HepG2 (cell line): ENCODE data around the gene DLX6. TPM values are rescaled to one million over a fixed set of nuclear protein-coding genes. Genes with fewer than 3 reads are reported as not detected.

Source experiments
- ARID4A ChIP-seq: sonication (generic); formaldehyde crosslinking; IDR thresholded peaks from 2 replicates; pipeline ENCODE4 v1.5.0; 2020; ENCODE audit warnings: mild to moderate bottlenecking, missing genetic modification reagents, borderline replicate concordance
- GABPB1 ChIP-seq: IDR thresholded peaks from 2 replicates; pipeline ENCODE4 v1.6.1; 2016; ENCODE audit warnings: mild to moderate bottlenecking, missing genetic modification reagents, moderate library complexity, missing compliant biosample characterization
- NKX3-1 ChIP-seq: sonication (generic); formaldehyde crosslinking; IDR thresholded peaks from 2 replicates; pipeline ENCODE4 v1.5.0; 2020; ENCODE audit warnings: missing genetic modification reagents
- UBTF ChIP-seq: sonication (generic); formaldehyde crosslinking; IDR thresholded peaks from 2 replicates; pipeline ENCODE4 v1.4.0; 2020; ENCODE audit warnings: mild to moderate bottlenecking, missing genetic modification reagents
- ZNF646 ChIP-seq: sonication (generic); formaldehyde crosslinking; IDR thresholded peaks from 2 replicates; pipeline ENCODE4 v1.9.0; 2021; ENCODE audit warnings: mild to moderate bottlenecking, missing genetic modification reagents
- ZNF687 ChIP-seq: sonication (generic); formaldehyde crosslinking; IDR thresholded peaks from 2 replicates; pipeline ENCODE4 v1.5.1; 2020; ENCODE audit warnings: mild to moderate bottlenecking, missing genetic modification reagents, moderate library complexity
- ZNF724P ChIP-seq: sonication (generic); formaldehyde crosslinking; IDR thresholded peaks from 2 replicates; pipeline ENCODE4 v1.8.0; 2022; ENCODE audit warnings: missing genetic modification reagents, borderline replicate concordance
- polyA plus RNA-seq, 8 experiments: library from polyadenylated mRNA; depleted of rRNA in 3 of 8; stranded (reverse) in 7 of 8; unstranded in 1 of 8; fragments of >200 nt; fragmentation: Illumina TruSeq in 4 of 8; extraction: Trizol in 4 of 8; gene quantifications; 2 replicates each; pipeline versions ENCODE4 v1.2.1 to v1.2.3, GENCODE V29; 2011 to 2016; ENCODE audit warnings: low read depth in 4 of 8, missing spikeins in 1 of 8, mixed read lengths in 1 of 8; ENCODE audit not compliant: insufficient read depth in 1 of 8
- total RNA-seq, 5 experiments: library from RNA; depleted of rRNA; stranded (reverse); fragments of >200 nt; fragmentation: Illumina TruSeq; extraction: Trizol; gene quantifications; 2 replicates each; pipeline ENCODE4 v1.2.3, GENCODE V29; 2016; ENCODE audit warnings: low read depth in 1 of 5

Gene DLX6
- total and polyA plus RNA-seq, 2 of the 13 experiments (the other 11 are each of a cell fraction or from before 2014, with no cell fraction given) = 3.5 to 5.5 TPM

- TF ChIP-seq ZNF687 = peak; percentile 46
- TF ChIP-seq ARID4A (CRISPR knock-in tag) = 0 out of 2 replicates have a peak, but pooled peaks have one; percentile 31
- TF ChIP-seq ZNF646 (CRISPR knock-in tag) = 0 out of 2 replicates have a peak, but pooled peaks have one; percentile 30
- 0 out of 2 replicates have a peak, but pooled peaks have one; percentile 15 for TF ChIP-seq GABPB1 (CRISPR knock-in tag)
- no peak for TF ChIP-seq ZNF724P (CRISPR knock-in tag)
- TF ChIP-seq UBTF (CRISPR knock-in tag) = 0 out of 2 replicates have a peak, but pooled peaks have one; percentile 21
- no peak for TF ChIP-seq NKX3-1 (CRISPR knock-in tag)
These were observed 19.1 kb downstream of the DLX6 start, which contains the start of gene DLX5 (continued) for GRCh38 chr7:97024209-97025129.
